ENCODE measurements around the gene TOP2A.

The TOP2A gene

DNA sequence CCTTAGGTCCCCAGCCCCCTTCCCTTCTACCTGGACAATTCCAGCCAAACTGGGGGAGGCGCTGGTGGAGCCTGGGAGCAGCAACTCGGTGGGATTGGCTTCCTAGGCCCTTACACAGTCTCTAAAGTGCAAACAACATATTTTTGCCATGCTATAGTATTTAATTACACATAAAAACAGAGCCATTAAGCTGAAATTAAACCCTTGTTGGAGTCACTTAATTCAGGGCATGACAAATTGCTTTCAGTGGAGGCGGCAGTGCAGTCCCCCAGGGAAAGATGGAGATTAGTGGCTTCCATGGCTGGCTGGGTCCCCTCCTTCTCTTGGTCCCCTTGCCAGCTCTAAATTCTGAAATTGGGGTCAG, 42.9 kb upstream of the TOP2A start:
- no peaks in the 10 kb centered on the region for H3K79me2 ChIP-seq (ENCODE audit: insufficient read depth, low read depth)
- no peaks in the 10 kb centered on the region for H3K36me3 ChIP-seq (ENCODE audit: insufficient read depth)
- no peaks in the 10 kb centered on the region for H3K4me1 ChIP-seq (ENCODE audit: low read depth, poor library complexity, severe bottlenecking)
- H3K9ac ChIP-seq, result no peak overlapping the region
- TF ChIP-seq, protein P1, sequence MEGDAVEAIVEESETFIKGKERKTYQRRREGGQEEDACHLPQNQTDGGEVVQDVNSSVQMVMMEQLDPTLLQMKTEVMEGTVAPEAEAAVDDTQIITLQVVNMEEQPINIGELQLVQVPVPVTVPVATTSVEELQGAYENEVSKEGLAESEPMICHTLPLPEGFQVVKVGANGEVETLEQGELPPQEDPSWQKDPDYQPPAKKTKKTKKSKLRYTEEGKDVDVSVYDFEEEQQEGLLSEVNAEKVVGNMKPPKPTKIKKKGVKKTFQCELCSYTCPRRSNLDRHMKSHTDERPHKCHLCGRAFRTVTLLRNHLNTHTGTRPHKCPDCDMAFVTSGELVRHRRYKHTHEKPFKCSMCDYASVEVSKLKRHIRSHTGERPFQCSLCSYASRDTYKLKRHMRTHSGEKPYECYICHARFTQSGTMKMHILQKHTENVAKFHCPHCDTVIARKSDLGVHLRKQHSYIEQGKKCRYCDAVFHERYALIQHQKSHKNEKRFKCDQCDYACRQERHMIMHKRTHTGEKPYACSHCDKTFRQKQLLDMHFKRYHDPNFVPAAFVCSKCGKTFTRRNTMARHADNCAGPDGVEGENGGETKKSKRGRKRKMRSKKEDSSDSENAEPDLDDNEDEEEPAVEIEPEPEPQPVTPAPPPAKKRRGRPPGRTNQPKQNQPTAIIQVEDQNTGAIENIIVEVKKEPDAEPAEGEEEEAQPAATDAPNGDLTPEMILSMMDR (conservative IDR thresholded peaks at IDR 0.05; ENCODE audit: low read depth, low read length), result no peak
- no peak overlapping the region for H3K27ac ChIP-seq
- no peak overlapping the region for H3K4me3 ChIP-seq (IDR thresholded peaks at IDR 0.05; ENCODE audit: insufficient read depth, low read depth, low read length)
- H3K27me3 ChIP-seq (ENCODE audit: insufficient read depth, low read depth), result peaks cover 20% of the 10 kb centered on the region; the same call in 1 of the 2 replicates
- H4K20me1 ChIP-seq (ENCODE audit: insufficient read depth), result no peaks in the 10 kb centered on the region
- H2AFZ ChIP-seq (ENCODE audit: low read depth), result no peak overlapping the region
- H3K4me2 ChIP-seq, result no peak overlapping the region

DNA sequence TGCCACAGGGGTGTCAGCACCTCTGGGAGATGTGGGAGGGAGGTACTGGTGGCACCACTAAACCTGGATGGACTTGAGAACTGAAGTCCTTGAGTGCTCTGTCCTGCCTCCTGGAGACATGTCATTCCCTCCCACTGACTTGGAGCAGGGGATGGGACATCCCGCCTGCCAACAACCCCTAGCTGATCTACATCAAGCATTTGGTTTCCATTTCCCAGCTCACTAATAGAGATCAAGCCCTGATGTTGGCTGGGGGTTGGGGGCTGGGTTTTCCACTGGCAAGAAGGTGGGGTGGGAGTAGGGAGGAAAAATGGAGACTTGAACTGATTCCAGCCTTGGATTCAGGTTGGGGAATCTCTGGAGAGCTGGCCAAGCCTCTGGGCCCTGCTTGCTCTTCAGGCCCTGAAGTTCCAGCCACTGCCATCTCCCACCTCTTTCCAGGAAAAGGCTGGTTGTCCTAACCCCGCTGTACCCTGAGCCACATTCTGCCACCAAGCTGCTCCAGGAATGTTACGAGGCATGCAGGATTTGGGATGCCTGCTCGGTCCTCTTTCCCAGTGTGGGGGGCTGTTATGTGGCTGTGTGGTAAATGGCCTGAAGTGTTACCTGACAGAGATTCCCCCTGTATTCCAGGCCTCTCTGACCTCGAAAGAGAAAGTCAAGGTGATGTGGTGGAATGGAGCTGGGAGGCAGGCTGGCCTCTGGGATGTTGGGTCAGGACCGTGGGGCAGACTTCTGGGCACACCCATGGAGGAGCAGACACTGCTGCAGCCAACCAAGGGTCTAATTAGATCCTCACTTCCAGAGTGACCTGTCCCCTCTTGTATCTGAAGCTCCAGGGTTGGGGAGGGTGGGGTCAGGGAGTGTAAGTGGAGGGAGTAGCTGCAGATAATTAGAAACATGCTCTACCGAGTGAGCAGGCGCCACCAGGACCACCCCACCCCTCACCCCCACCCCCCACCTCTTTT, 42.2 kb upstream of the TOP2A start:
- Histone ChIP-seq H4K20me1 (ENCODE audit: insufficient read depth) (no peaks in the 10 kb centered on the region), H3K27ac (no peak overlapping the region), H3K4me3 (IDR thresholded peaks at IDR 0.05; ENCODE audit: insufficient read depth, low read depth, low read length) (no peak overlapping the region), H3K4me2 (no peak overlapping the region), H3K36me3 (ENCODE audit: insufficient read depth) (no peaks in the 10 kb centered on the region), H3K4me1 (ENCODE audit: low read depth, poor library complexity, severe bottlenecking) (no peaks in the 10 kb centered on the region), H3K79me2 (ENCODE audit: insufficient read depth, low read depth) (no peaks in the 10 kb centered on the region), H3K27me3 (ENCODE audit: insufficient read depth, low read depth) (peaks cover 19% of the 10 kb centered on the region; the same call in 1 of the 2 replicates), H2AFZ (ENCODE audit: low read depth) (no peak overlapping the region), H3K9ac (no peak overlapping the region)
- TF ChIP-seq, protein P1 (conservative IDR thresholded peaks at IDR 0.05; ENCODE audit: low read depth, low read length), result no peak

DNA sequence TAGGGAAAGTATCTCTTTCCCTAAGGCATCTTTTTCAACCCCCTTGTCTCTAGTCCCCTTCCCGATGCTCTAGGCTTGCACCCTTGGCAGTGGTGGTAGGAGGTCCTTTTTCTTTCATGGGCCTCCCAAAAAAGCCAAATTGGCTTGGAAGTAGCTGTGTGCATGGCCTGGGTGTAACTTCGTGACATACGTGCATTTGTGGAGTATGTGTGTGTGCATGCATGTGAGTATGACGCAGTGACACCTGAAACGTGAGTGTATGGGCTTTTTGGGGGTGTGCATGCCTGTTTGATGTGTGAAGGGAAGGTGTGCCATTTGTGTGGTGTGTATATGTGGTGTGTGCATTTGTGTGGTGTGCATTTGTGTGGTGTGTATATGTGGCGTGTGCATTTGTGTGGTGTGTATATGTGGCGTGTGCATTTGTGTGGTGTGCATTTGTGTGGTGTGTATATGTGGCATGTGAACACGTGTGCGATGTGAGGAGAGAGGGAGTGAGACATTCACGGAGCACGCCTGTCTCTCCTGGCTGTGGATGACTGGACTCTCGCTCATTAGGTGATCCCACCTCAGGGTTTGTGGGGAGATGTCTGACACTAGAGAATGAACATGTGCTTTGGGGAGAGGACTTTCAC, 41.3 kb upstream of the TOP2A start:
- H3K4me2 ChIP-seq, result no peak overlapping the region

DNA sequence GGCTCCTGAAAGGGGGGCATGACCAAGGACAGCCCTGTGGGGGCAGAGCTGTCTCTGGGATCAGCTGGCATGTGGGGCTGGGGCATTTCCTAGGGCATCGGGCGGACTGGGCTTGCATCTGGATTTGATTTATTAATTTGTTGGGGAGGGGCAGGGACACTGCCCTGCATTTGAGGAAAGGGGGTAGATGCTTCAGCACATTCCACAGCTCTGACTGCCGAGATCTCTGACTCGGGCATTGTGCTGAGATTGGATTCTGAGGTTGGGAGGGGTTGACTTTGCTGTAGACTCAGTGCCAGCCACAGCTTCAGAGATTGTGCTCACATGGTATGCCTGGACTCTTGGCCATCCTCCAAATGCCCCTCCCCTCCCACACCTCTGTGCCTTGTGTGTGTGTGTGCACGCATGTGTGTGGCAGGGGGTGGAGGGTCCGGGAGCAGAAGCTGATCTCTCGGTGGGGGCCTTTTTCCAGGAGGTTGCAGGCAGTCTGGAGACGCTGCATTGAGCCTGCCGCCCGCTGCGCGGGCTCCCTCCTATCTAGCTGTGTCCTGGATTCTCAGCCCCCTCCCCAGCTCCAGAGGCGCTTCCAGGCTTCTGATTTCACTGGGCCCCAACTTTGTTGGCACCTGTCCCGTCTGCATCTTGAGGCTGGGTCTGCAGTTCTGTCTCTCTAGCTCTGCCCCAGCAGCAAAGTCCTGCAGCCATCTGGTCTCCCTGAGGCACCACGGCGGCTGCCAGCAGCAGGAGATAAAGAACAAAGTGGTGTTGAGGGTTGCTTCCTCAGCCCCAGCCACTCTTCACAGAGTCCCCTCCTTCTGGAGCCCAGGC, 40.5 kb upstream of the TOP2A start:
- H3K27ac ChIP-seq, result no peak overlapping the region
- H3K4me3 ChIP-seq (IDR thresholded peaks at IDR 0.05; ENCODE audit: insufficient read depth, low read depth, low read length), result no peak overlapping the region
- TF ChIP-seq, protein P1 (conservative IDR thresholded peaks at IDR 0.05; ENCODE audit: low read depth, low read length), result no peak
- H4K20me1 ChIP-seq (ENCODE audit: insufficient read depth), result no peaks in the 10 kb centered on the region
- H2AFZ ChIP-seq (ENCODE audit: low read depth), result no peak overlapping the region
- no peak overlapping the region for H3K9ac ChIP-seq
- no peaks in the 10 kb centered on the region for H3K4me1 ChIP-seq (ENCODE audit: low read depth, poor library complexity, severe bottlenecking)
- H3K27me3 ChIP-seq (ENCODE audit: insufficient read depth, low read depth), result peaks cover 29% of the 10 kb centered on the region; the same call in 1 of the 2 replicates
- H3K79me2 ChIP-seq (ENCODE audit: insufficient read depth, low read depth), result no peaks in the 10 kb centered on the region
- H3K4me2 ChIP-seq, result no peak overlapping the region
- no peaks in the 10 kb centered on the region for H3K36me3 ChIP-seq (ENCODE audit: insufficient read depth)

More for the DNA sequence above, 41.3 kb upstream of the TOP2A start:
- H2AFZ ChIP-seq (ENCODE audit: low read depth), result no peak overlapping the region
- no peaks in the 10 kb centered on the region for H4K20me1 ChIP-seq (ENCODE audit: insufficient read depth)
- no peaks in the 10 kb centered on the region for H3K36me3 ChIP-seq (ENCODE audit: insufficient read depth)
- no peak overlapping the region for H3K27ac ChIP-seq
- no peaks in the 10 kb centered on the region for H3K4me1 ChIP-seq (ENCODE audit: low read depth, poor library complexity, severe bottlenecking)
- peaks cover 24% of the 10 kb centered on the region; the same call in 1 of the 2 replicates for H3K27me3 ChIP-seq (ENCODE audit: insufficient read depth, low read depth)
- TF ChIP-seq, protein P1 (conservative IDR thresholded peaks at IDR 0.05; ENCODE audit: low read depth, low read length), result no peak
- H3K4me3 ChIP-seq (IDR thresholded peaks at IDR 0.05; ENCODE audit: insufficient read depth, low read depth, low read length), result no peak overlapping the region
- no peaks in the 10 kb centered on the region for H3K79me2 ChIP-seq (ENCODE audit: insufficient read depth, low read depth)
- H3K9ac ChIP-seq, result no peak overlapping the region

Measured in KMS-11 (cell line).